Measurements from ENCODE around the gene PIP5KL1. TPM values are rescaled to one million over a fixed set of nuclear protein-coding genes. Genes with fewer than 3 reads are reported as not detected.

Gene PIP5KL1
- total and polyA plus RNA-seq, 2 of the 8 experiments (the other 6 are each of a cell fraction or from before 2014, with no cell fraction given), result 13.4 to 15.4 TPM

DNA sequence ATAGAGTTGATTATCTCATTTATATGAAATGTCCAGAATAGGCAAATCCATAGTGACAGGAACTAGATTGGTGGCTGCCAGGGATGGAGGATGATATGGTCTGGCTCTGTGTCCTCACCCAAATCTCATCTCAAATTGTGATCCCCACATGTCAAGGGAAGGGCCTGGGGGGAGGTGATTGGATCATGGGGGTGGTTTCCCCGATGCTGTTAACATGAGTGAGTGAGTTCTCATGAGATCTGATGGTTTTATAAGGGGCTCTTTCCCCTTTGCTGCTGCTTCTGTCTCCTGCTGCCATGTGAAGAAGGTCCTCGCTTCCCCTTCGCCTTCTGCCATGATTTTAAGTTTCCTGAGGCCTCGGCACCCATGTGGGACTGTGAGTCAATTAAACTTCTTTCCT is 28.8 kb upstream of the PIP5KL1 start (continued):
- TF ChIP-seq, protein P1, sequence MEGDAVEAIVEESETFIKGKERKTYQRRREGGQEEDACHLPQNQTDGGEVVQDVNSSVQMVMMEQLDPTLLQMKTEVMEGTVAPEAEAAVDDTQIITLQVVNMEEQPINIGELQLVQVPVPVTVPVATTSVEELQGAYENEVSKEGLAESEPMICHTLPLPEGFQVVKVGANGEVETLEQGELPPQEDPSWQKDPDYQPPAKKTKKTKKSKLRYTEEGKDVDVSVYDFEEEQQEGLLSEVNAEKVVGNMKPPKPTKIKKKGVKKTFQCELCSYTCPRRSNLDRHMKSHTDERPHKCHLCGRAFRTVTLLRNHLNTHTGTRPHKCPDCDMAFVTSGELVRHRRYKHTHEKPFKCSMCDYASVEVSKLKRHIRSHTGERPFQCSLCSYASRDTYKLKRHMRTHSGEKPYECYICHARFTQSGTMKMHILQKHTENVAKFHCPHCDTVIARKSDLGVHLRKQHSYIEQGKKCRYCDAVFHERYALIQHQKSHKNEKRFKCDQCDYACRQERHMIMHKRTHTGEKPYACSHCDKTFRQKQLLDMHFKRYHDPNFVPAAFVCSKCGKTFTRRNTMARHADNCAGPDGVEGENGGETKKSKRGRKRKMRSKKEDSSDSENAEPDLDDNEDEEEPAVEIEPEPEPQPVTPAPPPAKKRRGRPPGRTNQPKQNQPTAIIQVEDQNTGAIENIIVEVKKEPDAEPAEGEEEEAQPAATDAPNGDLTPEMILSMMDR (IDR thresholded peaks at IDR 0.05; ENCODE audit: control extremely low read depth in 1 of 3, insufficient read depth in 1 of 3, low read depth in 1 of 3, low read length in 3 of 3), result no peak
- TF ChIP-seq KDM4A (IDR thresholded peaks at IDR 0.05; ENCODE audit: low read depth, low read length, severe bottlenecking) (no peak), HDAC2 (IDR thresholded peaks at IDR 0.05; ENCODE audit: borderline replicate concordance in 1 of 2, low read depth in 2 of 2, low read length in 2 of 2) (no peak), SRF (IDR thresholded peaks at IDR 0.05; ENCODE audit: low read depth, low read length) (no peak), SP4 (IDR thresholded peaks at IDR 0.05; ENCODE audit: low read length) (no peak)
- TF ChIP-seq, protein P2, sequence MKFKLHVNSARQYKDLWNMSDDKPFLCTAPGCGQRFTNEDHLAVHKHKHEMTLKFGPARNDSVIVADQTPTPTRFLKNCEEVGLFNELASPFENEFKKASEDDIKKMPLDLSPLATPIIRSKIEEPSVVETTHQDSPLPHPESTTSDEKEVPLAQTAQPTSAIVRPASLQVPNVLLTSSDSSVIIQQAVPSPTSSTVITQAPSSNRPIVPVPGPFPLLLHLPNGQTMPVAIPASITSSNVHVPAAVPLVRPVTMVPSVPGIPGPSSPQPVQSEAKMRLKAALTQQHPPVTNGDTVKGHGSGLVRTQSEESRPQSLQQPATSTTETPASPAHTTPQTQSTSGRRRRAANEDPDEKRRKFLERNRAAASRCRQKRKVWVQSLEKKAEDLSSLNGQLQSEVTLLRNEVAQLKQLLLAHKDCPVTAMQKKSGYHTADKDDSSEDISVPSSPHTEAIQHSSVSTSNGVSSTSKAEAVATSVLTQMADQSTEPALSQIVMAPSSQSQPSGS (IDR thresholded peaks at IDR 0.05; ENCODE audit: low read length), result no peak
